T-helper 1 cell treated with Interleukin-12 subunit alpha and Interleukin-12 subunit beta and Interleukin-4 antibody, amounts not matched to agents 30 μg/mL and 1 μg/mL, for 36 hours (primary cell): ENCODE measurements around the gene SCMH1.
"Not testable (repeated sequence)": the region's sequence is repeated elsewhere in the genome, so short reads cannot be mapped to it uniquely, and the experiment has no call there.

ENCODE experiments used
- H3K27ac Mint-ChIP-seq: one replicate; pipeline ENCODE4 v1.8.0; 2021; ENCODE audit warnings: mild to moderate bottlenecking, mixed read lengths
- H3K27me3 Mint-ChIP-seq: one replicate; pipeline ENCODE4 v1.8.0; 2021; ENCODE audit warnings: low read depth, mixed read lengths
- H3K36me3 Mint-ChIP-seq: one replicate; pipeline ENCODE4 v1.8.0; 2021; ENCODE audit warnings: low read depth, mixed read lengths
- H3K4me1 Mint-ChIP-seq: one replicate; pipeline ENCODE4 v1.8.0; 2021; ENCODE audit warnings: low read depth, mixed read lengths
- H3K4me3 Mint-ChIP-seq: one replicate; pipeline ENCODE4 v1.8.0; 2021; ENCODE audit warnings: mild to moderate bottlenecking, moderate library complexity, mixed read lengths
- H3K9me3 Mint-ChIP-seq: one replicate; pipeline ENCODE4 v1.8.0; 2021; ENCODE audit warnings: mixed read lengths

Gene SCMH1

DNA sequence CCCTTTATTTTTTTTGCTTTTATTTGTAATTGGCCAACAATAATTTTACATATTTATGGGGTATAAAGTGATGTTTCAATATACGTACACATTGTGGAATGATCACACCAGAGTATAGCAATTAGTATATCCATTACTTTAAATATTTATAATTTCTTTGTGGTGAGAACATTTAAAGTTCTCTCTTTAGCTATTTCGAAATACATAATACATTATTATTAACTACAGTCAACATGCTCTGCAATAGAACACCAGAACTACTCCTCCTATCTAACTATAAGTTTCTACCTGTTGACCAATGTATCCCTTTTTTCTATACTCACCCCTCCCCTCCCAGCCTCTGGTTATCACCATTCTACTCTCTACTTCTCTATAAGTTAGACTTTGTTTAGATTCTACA, 77.4 kb downstream of the SCMH1 start:
- Mint-ChIP-seq H3K27ac (no peak overlapping the region), H3K4me3 (no peak overlapping the region), H3K9me3 (peaks cover 24% of the 10 kb centered on the region), H3K4me1 (no peaks in the 10 kb centered on the region), H3K27me3 (no peaks in the 10 kb centered on the region), H3K36me3 (peaks cover 12% of the 10 kb centered on the region)

- H3K4me3 Mint-ChIP-seq: no peak overlapping the region
- no peak overlapping the region for H3K27ac Mint-ChIP-seq
- H3K36me3 Mint-ChIP-seq: no peaks in the 10 kb centered on the region
- no peaks in the 10 kb centered on the region for H3K27me3 Mint-ChIP-seq
- no peaks in the 10 kb centered on the region for H3K4me1 Mint-ChIP-seq
- peaks cover 9% of the 10 kb centered on the region for H3K9me3 Mint-ChIP-seq
These were observed 79.7 kb downstream of the SCMH1 start for GRCh38 chr1:41162441-41162840.

- H3K27ac Mint-ChIP-seq: no peak overlapping the region
- no peaks in the 10 kb centered on the region for H3K36me3 Mint-ChIP-seq
These were observed 80.3 kb downstream of the SCMH1 start for GRCh38 chr1:41161846-41162245.

DNA sequence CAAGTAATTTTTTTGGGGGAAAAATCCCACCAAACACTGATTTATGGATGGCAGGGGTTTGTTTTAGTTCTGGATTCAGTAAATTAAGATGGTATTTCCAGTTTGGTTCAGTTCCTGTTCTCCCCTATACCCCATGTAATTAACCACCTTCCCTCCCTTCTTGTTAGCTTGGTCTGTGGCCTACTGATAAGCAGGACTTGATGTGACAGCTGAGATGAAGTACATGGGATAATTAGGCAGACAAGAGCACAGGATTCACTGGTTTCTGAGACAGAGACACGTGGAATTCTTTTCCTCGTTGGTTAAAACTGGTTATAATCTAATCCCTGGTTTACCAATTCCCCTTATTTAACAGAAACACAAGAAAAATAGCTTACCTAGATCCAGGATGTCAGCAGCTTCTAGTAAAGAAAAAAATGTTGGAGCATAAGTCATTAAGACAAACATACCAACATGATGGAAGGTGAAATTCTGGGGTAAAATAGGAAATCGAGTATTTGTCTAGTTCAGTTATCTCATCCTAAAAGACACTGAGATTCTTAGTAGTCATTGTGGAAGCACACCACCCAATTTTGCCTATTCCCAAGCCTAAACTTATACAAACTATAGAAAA, 81.5 kb downstream of the SCMH1 start:
- no peaks in the 10 kb centered on the region for H3K9me3 Mint-ChIP-seq

More at GRCh38 chr1:41161846-41162245, 80.3 kb downstream of the SCMH1 start:
- H3K27me3 Mint-ChIP-seq: no peaks in the 10 kb centered on the region
- no peak overlapping the region for H3K4me3 Mint-ChIP-seq
- H3K4me1 Mint-ChIP-seq: no peaks in the 10 kb centered on the region
- H3K9me3 Mint-ChIP-seq: peaks cover 3% of the 10 kb centered on the region

GRCh38 chr1:41158966-41159365, 83.1 kb downstream of the SCMH1 start:
- H3K36me3 Mint-ChIP-seq: no peaks in the 10 kb centered on the region
- no peaks in the 10 kb centered on the region for H3K9me3 Mint-ChIP-seq
- H3K27me3 Mint-ChIP-seq: no peaks in the 10 kb centered on the region
- H3K27ac Mint-ChIP-seq: no peak overlapping the region
- no peaks in the 10 kb centered on the region for H3K4me1 Mint-ChIP-seq
- no peak overlapping the region for H3K4me3 Mint-ChIP-seq

More for the DNA sequence above, 81.5 kb downstream of the SCMH1 start:
- no peak overlapping the region for H3K27ac Mint-ChIP-seq
- H3K4me3 Mint-ChIP-seq: no peak overlapping the region
- no peaks in the 10 kb centered on the region for H3K36me3 Mint-ChIP-seq
- no peaks in the 10 kb centered on the region for H3K4me1 Mint-ChIP-seq
- H3K27me3 Mint-ChIP-seq: no peaks in the 10 kb centered on the region

GRCh38 chr1:41158147-41158875, 83.8 kb downstream of the SCMH1 start:
- Mint-ChIP-seq H3K36me3 (no peaks in the 10 kb centered on the region), H3K9me3 (no peaks in the 10 kb centered on the region), H3K27me3 (no peaks in the 10 kb centered on the region), H3K4me3 (no peak overlapping the region), H3K27ac (no peak overlapping the region), H3K4me1 (no peaks in the 10 kb centered on the region)

GRCh38 chr1:41155105-41155504, 87.0 kb downstream of the SCMH1 start:
- H3K27ac Mint-ChIP-seq: no peak overlapping the region
- H3K4me1 Mint-ChIP-seq: no peaks in the 10 kb centered on the region
- no peaks in the 10 kb centered on the region for H3K36me3 Mint-ChIP-seq

DNA sequence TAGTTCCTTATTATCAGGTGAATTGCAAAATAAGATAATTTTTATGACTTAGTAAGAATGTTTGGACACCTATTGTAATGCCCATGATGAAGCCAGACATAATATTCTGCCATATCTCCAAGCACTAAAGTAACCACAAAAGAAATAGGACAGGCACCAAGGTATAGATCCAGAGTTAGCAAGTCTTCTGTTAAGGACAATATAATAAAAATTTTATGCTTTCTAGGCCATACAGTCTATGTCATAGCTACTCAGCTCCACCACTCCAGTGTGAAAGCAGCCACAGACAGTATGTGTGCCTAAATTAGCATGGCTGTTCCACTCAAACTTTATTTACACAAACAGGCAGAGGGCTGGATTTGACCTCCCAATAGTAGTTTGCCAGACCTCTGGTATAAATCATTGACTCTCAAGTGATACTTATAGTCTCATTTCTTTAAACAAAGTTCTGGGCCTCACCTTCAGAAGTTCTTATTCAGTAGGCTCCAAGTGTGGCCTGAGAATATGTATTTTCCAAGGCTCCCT, 88.3 kb downstream of the SCMH1 start:
- Mint-ChIP-seq H3K4me3 (no peak overlapping the region), H3K9me3 (no peaks in the 10 kb centered on the region), H3K27me3 (no peaks in the 10 kb centered on the region), H3K27ac (no peak overlapping the region), H3K4me1 (no peaks in the 10 kb centered on the region), H3K36me3 (peaks cover 3% of the 10 kb centered on the region)

More at GRCh38 chr1:41155105-41155504, 87.0 kb downstream of the SCMH1 start:
- no peaks in the 10 kb centered on the region for H3K27me3 Mint-ChIP-seq
- H3K4me3 Mint-ChIP-seq: no peak overlapping the region
- H3K9me3 Mint-ChIP-seq: no peaks in the 10 kb centered on the region

DNA sequence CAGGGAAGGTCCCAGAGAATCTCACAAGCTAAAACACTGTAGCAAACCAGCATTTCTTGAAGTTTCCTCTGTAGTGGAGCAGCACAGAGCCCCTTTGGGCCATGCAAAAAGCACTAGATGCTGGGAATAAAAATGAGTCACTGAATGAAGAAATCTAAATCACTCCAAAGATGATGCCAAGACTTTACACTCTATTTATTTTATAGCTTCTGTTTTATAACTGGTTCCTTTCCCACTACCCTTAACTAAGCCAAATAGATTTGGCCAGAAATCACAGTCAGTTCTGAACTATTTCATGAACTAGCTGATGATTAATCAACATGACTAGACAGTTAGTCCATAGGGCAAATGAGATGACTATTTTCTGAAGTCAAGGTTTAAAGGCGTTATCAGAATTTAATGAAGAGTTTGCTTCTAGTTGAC, 89.5 kb downstream of the SCMH1 start:
- H3K27ac Mint-ChIP-seq: no peak overlapping the region
- H3K9me3 Mint-ChIP-seq: no peaks in the 10 kb centered on the region
- peaks cover 3% of the 10 kb centered on the region for H3K36me3 Mint-ChIP-seq
- H3K4me1 Mint-ChIP-seq: no peaks in the 10 kb centered on the region
- H3K27me3 Mint-ChIP-seq: no peaks in the 10 kb centered on the region
- H3K4me3 Mint-ChIP-seq: no peak overlapping the region

DNA sequence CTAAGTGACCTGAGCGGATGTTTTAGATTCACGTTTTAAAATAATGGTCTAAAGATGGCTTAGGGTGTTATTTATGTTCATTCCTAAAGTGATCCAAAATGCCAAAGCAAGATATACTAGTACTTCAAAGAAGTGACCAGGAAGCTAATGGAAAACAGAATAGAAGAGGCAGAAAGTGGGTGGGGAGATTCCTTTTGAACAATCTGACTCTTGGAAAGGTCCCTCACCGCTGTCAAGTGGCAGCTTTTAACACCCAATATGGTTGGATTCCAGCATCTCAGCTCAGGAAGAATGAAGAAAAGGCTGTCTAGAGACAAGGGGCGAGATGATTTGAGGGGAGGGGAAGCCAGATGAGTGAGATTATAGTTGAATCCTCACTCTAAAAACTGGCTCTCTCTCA, 90.3 kb downstream of the SCMH1 start:
- H3K4me3 Mint-ChIP-seq: no peak overlapping the region
- no peaks in the 10 kb centered on the region for H3K27me3 Mint-ChIP-seq
- H3K27ac Mint-ChIP-seq: no peak overlapping the region
- no peaks in the 10 kb centered on the region for H3K9me3 Mint-ChIP-seq
- H3K4me1 Mint-ChIP-seq: no peaks in the 10 kb centered on the region
- peaks cover 3% of the 10 kb centered on the region for H3K36me3 Mint-ChIP-seq

GRCh38 chr1:41149570-41149969, 92.5 kb downstream of the SCMH1 start:
- Mint-ChIP-seq H3K27me3 (no peaks in the 10 kb centered on the region), H3K9me3 (no peaks in the 10 kb centered on the region), H3K36me3 (peaks cover 3% of the 10 kb centered on the region), H3K4me1 (no peaks in the 10 kb centered on the region), H3K4me3 (no peak overlapping the region), H3K27ac (no peak overlapping the region)

GRCh38 chr1:41144285-41144684, 97.8 kb downstream of the SCMH1 start:
- H3K27ac Mint-ChIP-seq: no peak overlapping the region
- H3K4me1 Mint-ChIP-seq: no peaks in the 10 kb centered on the region
- H3K9me3 Mint-ChIP-seq: peaks cover 4% of the 10 kb centered on the region
- H3K4me3 Mint-ChIP-seq: no peak overlapping the region
- no peaks in the 10 kb centered on the region for H3K27me3 Mint-ChIP-seq
- H3K36me3 Mint-ChIP-seq: peaks cover 23% of the 10 kb centered on the region

GRCh38 chr1:41138549-41138948, 103.6 kb downstream of the SCMH1 start:
- Mint-ChIP-seq H3K4me1 (no peaks in the 10 kb centered on the region), H3K27ac (no peak overlapping the region), H3K9me3 (peaks cover 15% of the 10 kb centered on the region), H3K36me3 (peaks cover 32% of the 10 kb centered on the region), H3K4me3 (no peak overlapping the region), H3K27me3 (no peaks in the 10 kb centered on the region)

DNA sequence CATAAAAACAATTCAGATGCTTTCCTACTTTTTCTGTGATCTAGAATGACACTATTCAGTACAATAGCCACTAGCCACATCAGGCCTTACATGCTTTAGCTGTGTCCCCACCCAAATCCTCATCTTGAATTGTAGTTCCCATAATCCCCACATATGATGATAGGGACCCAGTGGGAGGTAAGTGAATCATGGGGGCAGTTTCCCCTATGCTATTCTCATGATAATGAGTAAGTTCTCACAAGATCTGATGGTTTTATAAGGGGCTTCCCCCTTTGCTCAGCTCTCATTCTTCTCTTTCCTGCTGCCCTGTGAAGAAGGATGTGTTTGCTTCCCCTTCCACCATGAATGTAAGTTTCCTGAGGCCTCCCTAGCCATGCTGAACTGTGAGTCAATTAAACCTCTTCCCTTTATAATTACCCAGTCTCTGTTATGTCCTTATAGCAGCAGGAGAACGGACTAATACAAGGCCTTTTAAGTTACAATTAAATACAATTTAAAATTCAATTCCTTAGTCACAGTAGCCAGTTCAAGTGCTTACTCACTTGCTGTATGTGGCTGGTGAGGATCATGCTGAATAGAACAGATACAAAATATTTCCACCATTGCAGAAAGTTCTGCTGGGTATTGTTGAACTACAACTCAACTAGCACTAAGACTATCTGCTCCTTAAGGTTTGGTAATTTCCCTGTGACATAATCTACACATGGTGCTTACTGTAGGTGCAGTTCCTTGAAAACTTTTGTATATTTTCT, 106.7 kb downstream of the SCMH1 start:
- H3K36me3 Mint-ChIP-seq: peaks cover 29% of the 10 kb centered on the region

DNA sequence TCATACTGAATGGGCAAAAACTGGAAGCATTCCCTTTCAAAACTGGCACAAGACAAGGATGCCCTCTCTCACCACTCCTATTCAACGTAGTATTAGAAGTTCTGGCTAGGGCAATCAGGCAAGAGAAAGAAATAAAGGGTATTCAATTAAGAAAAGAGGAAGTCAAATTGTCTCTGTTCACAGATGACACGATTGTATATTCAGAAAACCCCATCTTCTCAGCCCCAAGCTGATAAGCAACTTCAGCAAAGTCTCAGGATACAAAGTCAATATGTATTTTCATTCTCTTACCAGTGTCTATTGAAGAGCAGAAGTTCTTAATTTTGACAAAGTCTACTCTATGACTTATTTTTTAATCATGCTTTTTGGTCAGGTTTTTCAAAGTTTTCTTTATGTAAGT, 107.8 kb downstream of the SCMH1 start:
- not testable (repeated sequence) for H3K4me1 Mint-ChIP-seq, H3K27ac Mint-ChIP-seq, H3K27me3 Mint-ChIP-seq, H3K4me3 Mint-ChIP-seq
- peaks cover 14% of the 10 kb centered on the region for H3K9me3 Mint-ChIP-seq
- H3K36me3 Mint-ChIP-seq: peaks cover 23% of the 10 kb centered on the region

More for the DNA sequence above, 106.7 kb downstream of the SCMH1 start:
- no peak overlapping the region for H3K4me3 Mint-ChIP-seq
- no peaks in the 10 kb centered on the region for H3K27me3 Mint-ChIP-seq
- H3K27ac Mint-ChIP-seq: no peak overlapping the region
- peaks cover 14% of the 10 kb centered on the region for H3K9me3 Mint-ChIP-seq
- no peaks in the 10 kb centered on the region for H3K4me1 Mint-ChIP-seq
